HG03097 (cell line): ENCODE data around the gene PRAME.
"Not testable (repeated sequence)": the region's sequence is repeated elsewhere in the genome, so short reads cannot be mapped to it uniquely, and the experiment has no call there.

ENCODE experiments used
- ATAC-seq: cut with Tn5 transposase; IDR thresholded peaks from one replicate; pipeline ENCODE4 v1.9.1; 2021; ENCODE audit not compliant: unreplicated experiment, low FRiP score

The PRAME gene, protein sequence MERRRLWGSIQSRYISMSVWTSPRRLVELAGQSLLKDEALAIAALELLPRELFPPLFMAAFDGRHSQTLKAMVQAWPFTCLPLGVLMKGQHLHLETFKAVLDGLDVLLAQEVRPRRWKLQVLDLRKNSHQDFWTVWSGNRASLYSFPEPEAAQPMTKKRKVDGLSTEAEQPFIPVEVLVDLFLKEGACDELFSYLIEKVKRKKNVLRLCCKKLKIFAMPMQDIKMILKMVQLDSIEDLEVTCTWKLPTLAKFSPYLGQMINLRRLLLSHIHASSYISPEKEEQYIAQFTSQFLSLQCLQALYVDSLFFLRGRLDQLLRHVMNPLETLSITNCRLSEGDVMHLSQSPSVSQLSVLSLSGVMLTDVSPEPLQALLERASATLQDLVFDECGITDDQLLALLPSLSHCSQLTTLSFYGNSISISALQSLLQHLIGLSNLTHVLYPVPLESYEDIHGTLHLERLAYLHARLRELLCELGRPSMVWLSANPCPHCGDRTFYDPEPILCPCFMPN

DNA sequence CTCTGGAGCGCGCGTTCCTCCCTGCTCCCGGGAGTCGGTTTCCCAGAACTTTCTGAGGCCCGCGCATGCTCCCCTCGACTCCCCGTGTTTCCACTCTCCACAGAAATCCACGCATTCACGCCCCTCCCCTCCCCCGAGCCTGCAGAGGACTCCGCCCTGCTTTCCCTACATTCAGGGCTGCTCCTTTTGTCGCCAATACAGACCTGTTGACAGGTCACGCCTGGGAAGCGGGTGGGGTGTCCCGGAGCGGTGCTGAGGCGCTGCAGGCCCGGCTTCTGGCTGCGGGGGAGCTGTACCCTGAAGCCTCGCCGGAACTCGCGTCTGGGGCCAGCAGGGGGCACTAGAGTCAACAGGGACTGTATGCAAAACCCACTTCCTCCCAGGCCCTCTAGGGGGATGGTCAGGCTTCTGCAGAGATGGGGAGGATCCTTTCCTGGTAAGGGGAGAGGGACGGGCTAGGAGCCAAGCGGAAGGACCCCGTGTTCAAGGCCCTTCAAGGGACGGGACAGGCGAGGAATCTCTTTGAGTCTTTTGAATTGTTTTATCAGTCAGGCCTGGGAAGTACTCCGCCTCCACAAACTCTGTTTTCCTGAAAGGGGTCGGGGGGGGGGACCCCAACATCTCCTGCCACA, at the start of gene PRAME:
TSS of gene PRAME (minus strand) at position 294 of the 632 bp plus-strand sequence. CDS start 2,433 bp downstream, outside the sequence.
- ATAC-seq = no peak

DNA sequence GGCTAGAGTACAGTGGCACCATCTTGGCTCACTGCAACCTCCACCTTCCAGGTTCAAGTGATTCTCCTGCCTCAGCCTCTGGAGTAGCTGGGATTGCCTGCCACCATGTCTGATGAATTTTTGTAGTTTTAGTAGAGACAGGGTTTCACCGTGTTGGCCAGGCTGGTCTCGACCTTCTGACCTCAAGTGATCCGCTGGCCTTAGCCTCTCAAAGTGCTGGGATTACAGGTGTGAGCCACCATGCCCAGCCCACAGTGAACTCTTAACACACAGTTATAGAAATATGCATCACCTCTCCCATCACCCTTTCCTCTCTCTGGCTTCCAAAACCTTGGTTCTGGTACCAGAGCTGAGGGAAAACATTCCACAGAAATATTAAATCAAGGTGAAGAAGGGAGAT, 49.0 kb upstream of the PRAME start:
- not testable (repeated sequence) for ATAC-seq

DNA sequence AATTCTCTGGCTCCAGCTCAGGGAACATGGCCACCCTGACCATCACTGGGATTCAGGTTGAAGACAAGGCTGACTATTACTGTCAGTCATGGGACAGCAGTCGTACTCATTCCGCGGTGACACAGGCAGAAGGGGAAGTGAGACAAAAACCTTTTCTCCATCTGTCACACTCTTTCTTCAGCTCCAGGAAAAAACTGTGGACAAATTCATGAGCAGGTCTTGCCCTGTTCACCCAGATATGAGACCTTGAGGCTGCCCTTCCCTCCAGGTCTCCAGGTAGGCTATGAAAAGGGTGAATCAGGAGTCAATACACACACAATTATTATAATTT, 46.0 kb upstream of the PRAME start:
- no peak for ATAC-seq

DNA sequence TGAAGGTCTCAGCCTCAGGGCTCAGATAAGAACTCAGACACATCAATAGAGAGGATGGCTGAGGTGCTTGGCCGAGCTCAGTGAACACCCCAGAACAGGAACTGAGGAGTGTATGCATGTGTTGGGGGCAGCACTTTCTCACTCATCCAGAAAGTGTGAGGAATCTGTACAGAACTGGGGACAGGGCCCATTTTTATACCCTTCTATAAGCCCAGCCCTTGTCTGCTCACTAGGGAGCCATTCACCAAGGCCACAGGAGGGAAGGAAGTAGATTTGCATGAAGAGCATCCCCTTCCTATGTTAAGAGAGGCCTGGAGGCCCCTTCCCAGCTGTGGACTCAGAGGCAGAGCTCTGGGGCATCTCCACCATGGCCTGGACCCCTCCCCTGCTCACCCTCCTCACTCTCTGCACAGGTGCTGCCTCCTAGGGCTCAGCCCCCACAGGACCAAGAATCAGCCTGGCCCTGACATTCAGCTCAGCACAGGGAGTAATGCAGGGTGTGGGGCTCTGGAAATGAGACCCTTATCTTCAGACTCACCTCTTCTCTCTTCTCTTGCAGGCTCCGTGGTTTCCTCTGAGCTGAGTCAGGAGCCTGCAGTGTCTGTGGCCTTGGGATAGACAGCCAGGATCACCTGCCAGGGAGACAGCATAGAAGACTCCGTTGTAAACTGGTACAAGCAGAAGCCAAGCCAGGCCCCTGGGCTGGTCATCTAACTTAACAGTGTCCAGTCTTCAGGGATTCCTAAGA, 45.4 kb upstream of the PRAME start:
- ATAC-seq = no peak

DNA sequence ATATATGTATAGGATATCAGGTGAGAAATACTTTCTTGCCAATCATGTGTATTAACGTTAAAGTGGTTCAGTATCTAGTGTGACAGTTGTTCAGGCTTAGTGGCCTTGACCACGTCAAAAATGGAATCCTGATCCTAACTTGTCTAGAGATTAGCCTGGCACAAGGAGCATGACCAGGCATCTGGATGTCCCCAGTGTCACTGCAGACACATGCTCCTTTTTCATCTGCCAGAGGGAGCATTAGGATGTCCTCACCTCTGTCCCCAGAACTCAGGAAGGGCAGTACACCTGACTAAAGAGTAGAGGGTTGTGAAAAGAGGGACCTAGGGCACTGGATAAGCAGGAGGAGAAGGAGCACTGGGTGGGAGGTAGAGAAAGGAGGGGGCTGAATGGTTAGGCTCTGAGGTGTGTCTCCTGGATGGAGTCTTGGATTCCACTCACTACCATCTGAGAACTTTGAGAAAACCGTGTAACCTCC, 44.4 kb upstream of the PRAME start:
- no peak for ATAC-seq

DNA sequence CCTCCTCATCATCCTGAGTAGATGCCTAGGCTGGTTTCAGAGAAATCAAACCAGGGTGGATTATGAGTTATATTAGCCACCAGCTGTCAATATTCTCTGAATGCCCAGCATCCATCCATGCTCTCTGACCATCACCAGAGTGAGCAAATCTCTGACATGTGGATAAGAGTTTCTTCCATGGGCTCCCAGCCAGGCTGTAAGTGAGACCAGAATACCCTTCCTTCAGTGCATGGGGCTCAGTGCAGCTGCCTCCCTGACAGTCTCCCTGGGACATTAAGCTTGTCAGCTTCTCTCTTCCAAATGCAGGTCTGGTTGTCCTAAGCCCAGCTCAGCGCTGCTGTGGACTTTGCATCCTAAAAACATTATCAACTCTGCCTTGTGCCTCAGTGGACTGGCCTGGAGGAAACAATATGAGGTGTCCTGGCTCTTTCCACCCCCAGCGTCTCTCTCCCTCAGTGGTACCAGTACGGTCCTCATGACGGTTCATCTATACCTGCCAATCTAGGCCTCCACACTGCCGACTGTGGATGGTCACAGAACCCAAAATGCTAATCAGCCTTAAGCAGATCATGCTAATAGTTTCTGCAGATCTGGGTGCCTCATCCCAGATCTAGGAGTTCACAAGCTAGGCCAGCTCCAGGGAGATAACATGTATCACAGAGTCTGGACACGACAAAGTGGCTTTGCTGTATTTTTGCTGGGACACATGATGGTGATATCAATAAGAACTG, 41.6 kb upstream of the PRAME start:
- ATAC-seq = no peak

DNA sequence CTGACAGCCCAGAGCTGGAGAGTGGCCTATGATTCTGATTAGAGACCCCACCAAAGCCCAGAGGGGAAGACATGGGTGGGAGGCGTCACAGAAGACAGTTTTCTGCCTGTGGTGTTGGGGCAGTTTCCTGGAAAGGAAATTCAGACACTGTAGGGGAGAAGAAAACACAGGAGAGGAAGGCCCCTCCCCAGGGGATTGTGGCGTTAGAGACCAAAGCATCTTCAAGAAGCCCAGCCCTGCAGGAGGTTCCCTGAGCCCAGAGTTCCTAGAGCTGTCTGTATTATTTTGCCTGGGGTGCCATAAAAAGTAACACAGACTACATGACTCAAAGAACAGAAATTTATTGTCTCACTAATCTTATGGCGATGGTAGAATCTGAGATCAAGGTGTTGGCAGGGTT, 40.2 kb upstream of the PRAME start:
- no peak for ATAC-seq

DNA sequence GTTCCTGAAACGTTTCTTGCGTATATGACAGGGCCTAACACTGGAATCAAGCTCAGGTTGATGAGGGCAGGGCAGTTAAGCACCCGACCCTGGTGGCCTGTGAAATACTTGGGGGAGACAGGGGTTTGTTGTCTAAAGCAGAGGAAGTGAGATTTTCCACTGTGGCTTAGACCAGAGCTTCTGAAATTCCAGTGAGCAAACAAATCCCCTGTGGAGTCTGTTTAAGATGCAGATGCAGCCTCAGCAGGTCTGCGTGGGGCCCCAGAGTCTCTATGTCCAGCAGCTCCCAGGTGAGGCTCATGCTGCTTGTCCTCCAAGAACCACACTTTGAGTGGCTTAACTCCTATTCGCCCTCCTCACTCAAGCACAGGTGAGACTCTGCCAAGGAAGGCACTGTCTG, 39.1 kb upstream of the PRAME start:
- no peak for ATAC-seq

DNA sequence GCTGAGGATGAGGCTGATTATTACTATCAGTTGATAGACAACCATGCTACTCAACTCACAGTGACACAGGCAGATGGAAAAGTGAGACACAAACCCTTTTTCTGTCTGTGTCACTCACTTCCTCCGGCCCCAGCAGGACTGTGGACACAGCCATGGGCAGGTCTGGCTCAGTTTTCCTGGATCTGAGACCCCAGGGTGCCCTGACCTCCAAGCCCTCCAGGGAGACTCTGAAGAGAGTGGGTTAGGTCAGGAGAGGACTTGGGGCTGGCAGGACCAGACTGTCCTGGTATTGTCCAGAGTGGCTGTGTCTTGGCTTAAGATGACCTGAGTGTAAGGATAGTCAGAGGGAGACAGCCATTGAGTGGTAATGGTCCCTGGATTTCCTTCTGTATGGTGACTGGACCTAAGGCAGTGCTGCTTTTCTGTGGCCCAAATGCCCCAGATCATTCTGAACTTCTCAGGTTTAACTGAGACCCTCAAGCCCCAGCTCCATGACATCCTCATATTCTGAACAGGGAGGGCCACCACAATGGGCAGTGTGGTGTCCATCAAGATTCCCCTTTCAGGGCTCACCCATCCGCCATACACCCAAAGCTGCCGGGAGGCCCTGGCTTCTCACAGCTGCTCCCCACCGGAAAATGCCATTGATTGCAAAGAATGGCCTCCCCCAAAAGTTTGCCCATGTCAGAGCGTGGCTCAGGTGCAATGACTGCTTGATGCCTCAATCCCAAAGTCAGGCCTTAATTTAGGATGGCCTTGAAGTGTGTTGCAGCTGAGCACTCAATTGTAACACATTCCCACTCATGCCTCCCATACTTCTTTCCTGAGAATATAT, 36.2 kb upstream of the PRAME start:
- ATAC-seq = no peak

DNA sequence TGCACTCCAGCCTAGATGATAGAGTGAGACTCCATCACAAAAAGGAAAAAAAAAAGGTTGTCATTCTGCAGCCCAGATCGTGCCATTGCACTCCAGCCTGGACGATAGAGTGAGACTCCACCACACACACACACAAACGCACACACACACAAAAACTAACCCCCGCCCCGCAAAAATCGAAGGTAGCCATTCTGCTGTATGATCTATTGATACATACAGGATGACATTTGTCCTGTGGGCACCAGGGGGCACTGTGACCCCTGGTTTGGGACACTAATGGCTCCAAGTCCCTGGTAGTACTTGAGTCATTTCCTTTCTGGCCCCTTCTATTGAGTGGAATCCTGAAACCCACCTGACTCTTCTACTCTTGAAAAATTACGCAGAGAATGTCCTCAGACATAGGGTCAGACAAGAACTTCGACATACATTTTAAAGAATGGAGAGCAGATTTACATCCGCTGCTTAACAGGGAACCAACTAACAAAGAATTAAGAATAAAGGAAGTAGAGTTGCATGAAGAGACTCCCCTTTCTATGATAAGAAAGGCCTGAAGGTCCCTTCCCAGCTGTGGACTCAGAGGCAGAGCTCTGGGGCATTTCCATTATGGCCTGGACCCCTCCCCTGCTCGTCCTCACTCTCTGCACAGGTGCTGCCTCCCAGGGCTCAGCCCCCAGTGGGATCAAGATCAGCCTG, 35.0 kb upstream of the PRAME start:
- no peak for ATAC-seq

DNA sequence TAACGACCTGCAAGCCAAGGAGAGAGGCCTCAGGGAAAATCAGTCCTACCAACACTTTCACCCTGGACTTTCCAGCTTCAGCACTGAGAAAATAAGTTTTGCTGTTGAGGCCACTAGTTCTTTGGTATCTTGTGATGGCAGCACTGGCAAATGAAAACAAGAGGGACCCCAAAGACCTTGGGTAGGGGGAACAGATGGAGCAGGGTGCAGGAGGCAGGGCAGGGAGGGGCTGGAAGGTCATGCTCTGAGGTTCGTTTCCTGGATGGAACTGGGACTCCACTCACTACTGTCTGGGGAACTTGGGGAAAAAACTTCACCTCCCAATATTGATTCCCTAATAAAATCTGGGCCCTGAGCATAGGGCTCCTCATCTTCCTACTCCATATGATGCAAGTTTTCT, 34.2 kb upstream of the PRAME start:
- no peak for ATAC-seq

DNA sequence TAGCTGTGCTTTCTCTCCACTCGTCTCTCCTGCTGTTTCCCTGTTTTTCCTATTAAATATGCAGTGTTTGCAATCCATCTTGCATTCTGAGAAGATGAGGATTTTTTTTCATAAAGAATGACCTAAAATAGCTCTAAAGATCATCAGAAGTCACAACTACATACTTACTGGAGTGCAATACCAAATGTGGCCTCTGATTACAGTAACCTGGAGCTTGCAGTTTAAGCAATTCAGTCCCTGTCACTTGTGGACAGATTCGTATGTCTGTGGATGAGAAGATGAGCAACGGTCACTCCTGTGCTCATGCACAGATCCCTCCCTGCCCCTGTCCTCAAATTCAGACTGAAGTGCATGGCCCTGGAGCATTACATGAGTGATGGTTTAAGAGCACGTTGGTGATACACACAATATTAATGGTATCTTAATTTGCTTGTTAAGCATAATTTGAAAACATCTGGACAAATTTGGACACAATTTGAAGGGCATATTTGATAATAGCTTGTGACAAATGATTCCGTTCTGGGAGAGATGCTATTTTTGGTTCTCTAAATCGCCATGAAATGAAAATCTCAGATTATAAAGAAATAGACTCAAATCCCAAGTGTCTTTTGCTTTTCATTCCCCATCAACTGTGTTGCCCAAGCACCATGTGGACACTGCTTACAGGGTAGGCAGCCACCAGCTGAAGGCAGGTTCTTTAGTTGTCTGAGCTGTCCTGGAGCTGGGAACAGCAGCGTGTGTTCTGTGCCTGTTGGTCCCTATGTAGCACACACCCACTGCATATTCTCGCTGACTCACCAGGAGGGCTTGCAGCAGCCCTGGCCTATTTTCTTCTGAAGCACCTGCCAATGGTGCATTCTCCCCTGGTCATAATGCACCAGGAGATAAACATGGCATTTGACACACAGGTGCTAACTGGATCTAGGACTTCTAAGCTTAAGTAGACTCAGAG, 32.6 kb upstream of the PRAME start:
- no peak for ATAC-seq

DNA sequence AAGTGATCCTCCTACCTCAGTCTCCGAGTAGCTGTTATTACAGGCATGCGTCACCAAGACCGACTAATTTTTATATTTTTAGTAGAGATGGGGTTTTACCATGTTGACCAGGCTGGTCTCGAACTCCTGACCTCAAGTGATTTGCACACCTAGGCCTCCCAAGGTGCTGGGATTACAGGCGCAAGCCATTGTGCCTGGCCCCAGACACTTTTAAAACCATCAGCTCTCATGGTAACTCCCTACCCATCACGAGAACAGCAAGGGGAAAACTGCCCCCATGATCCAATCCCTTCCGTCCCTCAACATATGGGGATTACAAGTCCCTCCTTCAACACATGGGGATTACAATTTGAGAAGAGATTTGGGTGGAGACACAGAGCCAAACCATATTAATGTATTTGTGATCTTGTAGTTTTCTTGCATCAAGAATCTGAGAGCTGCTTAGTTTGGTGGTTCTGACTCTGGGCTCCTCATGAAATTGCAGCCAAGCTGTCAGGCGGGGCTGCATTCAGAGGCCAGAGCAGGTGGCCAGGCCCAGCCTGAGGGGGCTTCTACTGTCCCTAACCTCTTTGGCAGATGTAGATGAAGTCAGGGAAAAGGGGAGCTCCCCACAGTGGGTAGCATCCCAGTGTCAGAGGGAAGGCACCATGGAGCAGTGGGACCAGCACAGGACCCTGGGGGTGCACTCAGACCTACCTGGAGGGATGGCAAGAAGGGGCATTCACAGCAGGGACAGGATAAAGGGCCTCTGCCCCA, 31.2 kb upstream of the PRAME start:
- ATAC-seq = no peak

DNA sequence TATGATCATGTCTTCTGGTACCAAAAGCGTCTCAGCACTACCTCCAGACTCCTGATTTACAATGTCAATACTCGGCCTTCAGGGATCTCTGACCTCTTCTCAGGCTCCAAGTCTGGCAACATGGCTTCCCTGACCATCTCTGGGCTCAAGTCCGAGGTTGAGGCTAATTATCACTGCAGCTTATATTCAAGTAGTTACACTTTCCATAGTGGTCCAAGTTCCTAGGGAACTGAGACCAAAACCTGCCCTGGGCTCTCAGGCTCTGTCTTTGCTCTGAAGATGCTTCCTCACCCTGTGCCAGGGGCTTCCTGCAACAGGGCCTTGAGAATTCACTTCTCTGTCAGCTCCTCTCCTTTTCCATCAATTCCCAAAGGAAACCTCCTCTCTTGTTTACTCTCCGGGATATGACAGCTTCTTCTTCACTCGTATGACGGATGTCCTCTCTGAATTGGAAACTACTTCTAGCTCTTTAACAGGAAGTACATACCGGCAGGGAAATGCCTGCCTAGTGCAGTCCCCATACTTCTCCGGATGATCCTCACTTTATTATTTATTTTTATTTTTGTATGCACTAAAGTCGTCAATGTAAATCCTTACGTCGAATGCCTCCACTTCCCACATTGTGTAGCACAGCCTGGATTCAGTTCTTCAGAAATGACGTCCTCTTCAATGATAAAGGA, 29.6 kb upstream of the PRAME start:
- no peak for ATAC-seq

DNA sequence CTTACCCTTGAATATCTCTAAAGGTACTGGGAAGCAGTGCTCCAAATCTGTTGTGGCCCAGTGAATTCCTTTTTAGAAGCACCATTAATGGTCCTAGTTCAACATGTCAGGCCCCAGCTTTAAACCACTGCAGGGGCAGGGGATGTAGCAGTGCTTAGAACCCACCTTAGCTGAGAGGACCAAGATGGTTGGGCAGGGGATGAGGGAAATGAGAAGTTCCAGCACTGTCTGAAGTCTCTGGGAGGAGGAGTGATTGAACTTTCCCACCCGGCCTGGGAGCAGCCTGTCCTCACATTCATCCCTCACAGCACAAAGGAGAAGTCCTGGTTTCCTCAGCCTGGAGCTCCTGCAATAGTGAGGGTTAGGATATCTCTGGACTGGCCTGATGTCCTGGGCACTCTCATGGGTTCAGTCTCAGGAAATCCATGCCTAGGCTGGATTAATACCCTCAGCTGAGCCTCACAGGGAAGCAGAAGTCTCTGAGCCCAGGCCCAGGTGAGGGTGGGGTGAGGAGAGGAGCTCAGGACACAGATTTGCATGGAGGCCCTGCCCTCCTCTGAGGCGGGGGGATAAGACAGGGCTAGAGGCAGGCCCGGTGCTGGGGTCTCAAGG, 28.6 kb upstream of the PRAME start:
- no peak for ATAC-seq

DNA sequence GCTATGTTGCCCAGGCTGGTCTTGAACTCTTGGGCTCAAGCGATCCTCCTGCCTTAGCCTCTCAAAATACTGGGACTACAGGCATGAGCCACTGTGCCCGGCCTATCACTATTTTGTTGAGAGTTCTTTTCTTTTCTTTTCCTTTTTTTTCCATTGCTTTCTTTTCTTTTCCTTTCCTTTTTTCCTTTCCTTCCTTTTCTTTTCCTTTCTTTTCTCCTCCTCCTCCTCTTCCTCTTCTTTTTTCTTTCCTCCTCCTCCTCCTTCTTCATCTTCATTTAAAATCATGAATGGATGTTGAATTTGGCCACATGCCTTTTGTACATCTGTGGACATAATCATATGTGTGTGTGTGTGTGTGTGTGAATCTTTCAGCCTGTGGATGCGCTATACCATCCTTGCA, 25.7 kb upstream of the PRAME start:
- ATAC-seq = no peak
